ENCODE measurements around the gene HBEGF.

HBEGF gene

DNA sequence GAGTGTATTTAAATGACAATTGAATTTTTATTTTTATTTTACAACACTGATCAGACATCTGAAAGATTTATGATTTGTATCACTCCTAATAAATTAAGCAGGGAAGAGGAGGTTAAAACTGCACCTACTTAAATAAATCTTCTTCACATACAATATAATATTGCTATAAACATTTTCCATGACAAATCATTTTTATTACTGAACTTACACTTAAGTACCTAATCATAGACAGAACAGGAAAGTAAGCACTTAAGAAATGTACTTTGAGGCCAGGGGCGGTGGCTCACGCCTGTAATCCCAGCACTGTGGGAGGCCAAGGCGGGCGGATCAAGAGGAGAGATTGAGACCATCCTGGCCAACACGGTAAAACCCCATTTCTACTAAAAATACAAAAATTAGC is 47.3 kb downstream of the HBEGF start:
- Histone ChIP-seq H3F3A (ENCODE audit: insufficient read depth, low read length) (no peaks in the 10 kb centered on the region), H3K79me2 (ENCODE audit: low read length) (peaks cover 65% of the 10 kb centered on the region), H3K4me2 (ENCODE audit: low read depth, low read length) (no peak overlapping the region), H3K9me2 (replicated peaks; ENCODE audit: insufficient read depth, low read length) (no peaks in the 10 kb centered on the region), H3K4me1 (ENCODE audit: low read length) (peaks cover 13% of the 10 kb centered on the region; the same call in 1 of the 2 replicates), H4K20me1 (ENCODE audit: insufficient read depth, low read length) (peaks cover 4% of the 10 kb centered on the region; the same call in 1 of the 2 replicates), H3K9me3 (replicated peaks; ENCODE audit: insufficient read depth, low read length) (no peaks in the 10 kb centered on the region), H3K27me3 (replicated peaks; ENCODE audit: insufficient read depth, low read length) (no peaks in the 10 kb centered on the region), H3K4me3 (ENCODE audit: low read length) (no peak overlapping the region), H2AFZ (ENCODE audit: low read length) (no peak overlapping the region), H3K9ac (ENCODE audit: low read length) (no peak overlapping the region), H3K36me3 (replicated peaks; ENCODE audit: insufficient read depth, low read length) (no peaks in the 10 kb centered on the region), H3K27ac (ENCODE audit: low read length) (no peak overlapping the region)
- DNase-seq: no peak
- no peak for TF ChIP-seq EZH2 (optimal IDR thresholded peaks at IDR 0.05; ENCODE audit: low read depth, low read length)
- no peak for TF ChIP-seq EZH2phosphoT487 (IDR thresholded peaks at IDR 0.05; ENCODE audit: low read length)
- no peak for TF ChIP-seq CTCF (IDR thresholded peaks at IDR 0.05; ENCODE audit: low read length)

- H2AFZ ChIP-seq (ENCODE audit: low read length): no peak overlapping the region
- H3K27ac ChIP-seq (ENCODE audit: low read length): no peak overlapping the region
- H3K4me2 ChIP-seq (ENCODE audit: low read depth, low read length): no peak overlapping the region
- no peaks in the 10 kb centered on the region for H3K9me3 ChIP-seq (replicated peaks; ENCODE audit: insufficient read depth, low read length)
- no peaks in the 10 kb centered on the region for H3K27me3 ChIP-seq (replicated peaks; ENCODE audit: insufficient read depth, low read length)
- TF ChIP-seq CTCF (IDR thresholded peaks at IDR 0.05; ENCODE audit: low read length): no peak
- TF ChIP-seq EZH2phosphoT487 (IDR thresholded peaks at IDR 0.05; ENCODE audit: low read length): no peak
- no peak for TF ChIP-seq EZH2 (optimal IDR thresholded peaks at IDR 0.05; ENCODE audit: low read depth, low read length)
- no peak for DNase-seq
- peaks cover 74% of the 10 kb centered on the region for H3K79me2 ChIP-seq (ENCODE audit: low read length)
- H3F3A ChIP-seq (ENCODE audit: insufficient read depth, low read length): no peaks in the 10 kb centered on the region
- H3K9ac ChIP-seq (ENCODE audit: low read length): no peak overlapping the region
- H4K20me1 ChIP-seq (ENCODE audit: insufficient read depth, low read length): peaks cover 4% of the 10 kb centered on the region
- no peak overlapping the region for H3K4me3 ChIP-seq (ENCODE audit: low read length)
- H3K9me2 ChIP-seq (replicated peaks; ENCODE audit: insufficient read depth, low read length): no peaks in the 10 kb centered on the region
- peaks cover 13% of the 10 kb centered on the region; the same call in 1 of the 2 replicates for H3K4me1 ChIP-seq (ENCODE audit: low read length)
- no peaks in the 10 kb centered on the region for H3K36me3 ChIP-seq (replicated peaks; ENCODE audit: insufficient read depth, low read length)
These were observed 48.2 kb downstream of the HBEGF start for GRCh38 chr5:140298183-140298601.

DNA sequence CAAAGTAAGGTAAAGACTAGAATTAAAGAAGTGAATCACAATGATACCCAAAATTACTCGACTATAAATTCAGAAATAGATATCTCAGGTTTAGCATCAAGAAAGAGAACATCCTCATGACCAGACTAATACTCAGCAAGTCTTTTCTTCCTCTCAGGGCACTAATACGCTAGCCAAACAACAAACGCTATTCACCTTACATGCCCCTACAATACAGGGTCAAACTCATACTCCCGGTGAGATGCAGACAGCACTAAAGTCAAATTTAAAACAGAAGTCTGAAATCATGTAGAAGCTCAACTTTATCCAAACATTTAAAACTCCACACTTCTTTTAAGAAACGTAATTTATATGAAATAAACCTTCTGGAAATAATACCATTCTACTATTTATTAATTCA is 49.1 kb downstream of the HBEGF start:
- H3K4me1 ChIP-seq (ENCODE audit: low read length): peaks cover 13% of the 10 kb centered on the region; the same call in 1 of the 2 replicates
- no peak overlapping the region for H2AFZ ChIP-seq (ENCODE audit: low read length)
- DNase-seq: no peak
- peaks cover 77% of the 10 kb centered on the region for H3K79me2 ChIP-seq (ENCODE audit: low read length)
- no peak overlapping the region for H3K4me2 ChIP-seq (ENCODE audit: low read depth, low read length)
- no peaks in the 10 kb centered on the region for H3F3A ChIP-seq (ENCODE audit: insufficient read depth, low read length)
- no peaks in the 10 kb centered on the region for H3K27me3 ChIP-seq (replicated peaks; ENCODE audit: insufficient read depth, low read length)
- H3K4me3 ChIP-seq (ENCODE audit: low read length): no peak overlapping the region
- H3K36me3 ChIP-seq (replicated peaks; ENCODE audit: insufficient read depth, low read length): no peaks in the 10 kb centered on the region
- H3K9ac ChIP-seq (ENCODE audit: low read length): no peak overlapping the region
- no peaks in the 10 kb centered on the region for H3K9me2 ChIP-seq (replicated peaks; ENCODE audit: insufficient read depth, low read length)
- peaks cover 4% of the 10 kb centered on the region for H4K20me1 ChIP-seq (ENCODE audit: insufficient read depth, low read length)
- H3K27ac ChIP-seq (ENCODE audit: low read length): no peak overlapping the region
- TF ChIP-seq EZH2phosphoT487 (IDR thresholded peaks at IDR 0.05; ENCODE audit: low read length): no peak
- TF ChIP-seq CTCF (IDR thresholded peaks at IDR 0.05; ENCODE audit: low read length): no peak
- TF ChIP-seq EZH2 (optimal IDR thresholded peaks at IDR 0.05; ENCODE audit: low read depth, low read length): no peak
- no peaks in the 10 kb centered on the region for H3K9me3 ChIP-seq (replicated peaks; ENCODE audit: insufficient read depth, low read length)

Data from MM.1S (cell line).